ENCODE data around the gene ZCCHC4.

- TF ChIP-seq CTCF (conservative IDR thresholded peaks at IDR 0.05 in 1 of 2, IDR thresholded peaks at IDR 0.05 in 1 of 2; ENCODE audit: extremely low read depth in 1 of 2, insufficient read depth in 1 of 2, low read depth in 1 of 2, low read length in 2 of 2) (no peak), EZH2 (IDR thresholded peaks at IDR 0.05; ENCODE audit: borderline replicate concordance, low read length) (no peak)
Measured at GRCh38 chr4:25303578-25303977, 9.0 kb upstream of the ZCCHC4 start.
